GM21737 (cell line): ENCODE measurements around the gene OR10R2.

Source experiments
- ATAC-seq: cut with Tn5 transposase; IDR thresholded peaks from one replicate; pipeline ENCODE4 v1.9.1; 2021; ENCODE audit warnings: mild to moderate bottlenecking, moderate library complexity; ENCODE audit not compliant: unreplicated experiment

Gene OR10R2

DNA sequence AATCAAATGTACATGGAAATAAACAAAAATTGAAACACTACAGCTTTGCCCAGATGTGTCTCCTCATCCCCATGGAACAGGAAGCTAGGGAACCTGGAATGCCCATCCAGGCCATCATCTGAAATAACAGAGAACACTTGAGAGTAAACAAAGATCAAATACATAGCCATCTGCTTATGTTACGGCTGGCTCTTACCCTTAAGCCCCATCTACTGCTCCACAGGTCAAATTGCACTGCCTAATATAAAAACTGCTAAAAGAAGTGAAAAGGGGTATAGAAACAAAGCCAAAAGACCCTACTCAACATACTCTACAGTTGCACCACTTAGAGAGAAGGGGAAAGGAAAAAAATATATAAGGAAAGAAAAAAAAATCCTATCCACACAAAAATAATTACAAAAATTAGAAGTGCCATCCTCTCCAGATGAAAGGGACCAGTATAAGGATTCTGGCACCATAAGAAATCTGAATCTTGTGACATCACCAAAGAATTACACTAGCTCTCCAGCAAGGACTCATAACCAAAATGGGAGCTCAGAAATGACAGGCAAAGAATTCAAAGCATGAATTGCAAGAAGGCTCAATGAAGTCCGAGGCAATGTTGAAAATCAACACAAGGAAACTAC, 55.3 kb downstream of the OR10R2 start:
- no peak for ATAC-seq
